Muscle layer of colon (tissue), 2 donors: ENCODE measurements around the gene REV1.

ENCODE experiments used
- H3K27ac ChIP-seq: one replicate; pipeline ENCODE4 v1.7.0; 2013; ENCODE audit warnings: low read depth, mild to moderate bottlenecking, low read length, moderate library complexity
- H3K27me3 ChIP-seq, 2 donors: one replicate each; pipeline ENCODE4 v1.7.0; 2013; ENCODE audit warnings: low read length in 2 of 2, mild to moderate bottlenecking in 2 of 2; ENCODE audit not compliant: insufficient read depth in 2 of 2, control insufficient read depth in 1 of 2
- H3K36me3 ChIP-seq: one replicate; pipeline ENCODE4 v1.7.0; 2013; ENCODE audit warnings: mild to moderate bottlenecking, low read length; ENCODE audit not compliant: insufficient read depth
- H3K4me1 ChIP-seq: one replicate; pipeline ENCODE4 v1.7.0; 2013; ENCODE audit warnings: mild to moderate bottlenecking, low read length; ENCODE audit not compliant: insufficient read depth
- H3K4me3 ChIP-seq, 2 donors: one replicate each; pipeline ENCODE4 v1.7.0; 2013; ENCODE audit warnings: low read length in 2 of 2, low read depth in 1 of 2, mild to moderate bottlenecking in 1 of 2, moderate library complexity in 1 of 2
- H3K9ac ChIP-seq: one replicate; pipeline ENCODE4 v1.7.0; 2013; ENCODE audit warnings: low read length
- H3K9me3 ChIP-seq: one replicate; pipeline ENCODE4 v1.7.0; 2013; ENCODE audit warnings: mild to moderate bottlenecking, low read length
- donor health status: abdominal sarcoma.
- donor health status: Adenocarcinoma of cecum.

Gene REV1

DNA sequence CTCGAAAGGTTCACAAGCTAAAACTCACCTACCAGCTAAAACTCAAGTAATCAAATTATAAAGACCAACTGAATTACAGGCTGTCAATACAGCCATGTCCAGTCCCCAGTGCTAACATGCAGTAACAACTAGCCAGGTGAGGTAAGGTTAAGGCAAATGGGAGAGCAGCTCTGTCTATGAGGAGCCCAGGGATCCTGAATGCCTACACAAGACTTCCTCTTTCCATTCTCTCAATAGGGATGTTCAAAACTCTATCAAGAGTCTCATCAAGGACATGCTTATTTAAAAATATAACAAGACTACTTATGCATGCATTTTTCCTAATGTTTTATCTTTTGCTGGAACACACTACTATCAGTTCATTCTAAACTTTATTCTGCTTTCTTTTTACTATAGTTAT, 20.4 kb downstream of the REV1 start:
- no peaks in the 10 kb centered on the region for H3K36me3 ChIP-seq

GRCh38 chr2:99468155-99468554, 21.7 kb downstream of the REV1 start:
- peaks cover 18% of the 10 kb centered on the region for H3K4me1 ChIP-seq
- H3K27ac ChIP-seq = no peak overlapping the region
- no peak overlapping the region for H3K9ac ChIP-seq

More for the DNA sequence above, 20.4 kb downstream of the REV1 start:
- H3K9me3 ChIP-seq = no peaks in the 10 kb centered on the region
- no peak overlapping the region for H3K27ac ChIP-seq
- H3K27me3 ChIP-seq = no peaks in the 10 kb centered on the region
- H3K4me1 ChIP-seq = peaks cover 19% of the 10 kb centered on the region
- no peak overlapping the region for H3K9ac ChIP-seq
- no peak overlapping the region for H3K4me3 ChIP-seq

DNA sequence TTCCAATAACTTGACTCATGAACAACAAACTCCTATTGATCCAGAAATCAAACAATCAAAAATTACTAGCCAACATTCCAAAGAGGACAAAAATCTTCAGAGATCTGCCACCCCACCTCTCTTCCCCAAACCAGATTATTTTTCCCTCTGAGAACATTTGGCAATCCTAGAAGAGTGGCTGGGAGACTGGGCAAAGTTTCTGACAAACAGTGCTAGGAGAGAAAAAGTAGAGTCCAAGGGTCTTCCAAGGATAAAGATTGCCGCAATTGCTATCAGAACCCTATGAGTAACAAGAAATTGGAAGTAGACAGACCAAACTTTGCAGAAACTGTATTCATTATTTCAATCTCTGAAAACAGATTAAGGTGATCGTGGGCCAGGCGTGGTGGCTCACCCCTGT, 22.4 kb downstream of the REV1 start:
- Histone ChIP-seq H3K4me3 (no peak overlapping the region), H3K27ac (no peak overlapping the region), H3K9me3 (no peaks in the 10 kb centered on the region), H3K4me1 (peaks cover 13% of the 10 kb centered on the region), H3K27me3 (no peaks in the 10 kb centered on the region), H3K36me3 (no peaks in the 10 kb centered on the region), H3K9ac (no peak overlapping the region)

More at GRCh38 chr2:99468155-99468554, 21.7 kb downstream of the REV1 start:
- Histone ChIP-seq H3K4me3 (no peak overlapping the region), H3K27me3 (no peaks in the 10 kb centered on the region), H3K9me3 (no peaks in the 10 kb centered on the region), H3K36me3 (no peaks in the 10 kb centered on the region)

- Histone ChIP-seq H3K36me3 (peaks cover 15% of the 10 kb centered on the region), H3K9ac (no peak overlapping the region), H3K9me3 (no peaks in the 10 kb centered on the region), H3K4me1 (peaks cover 4% of the 10 kb centered on the region), H3K27ac (no peak overlapping the region), H3K27me3 (no peaks in the 10 kb centered on the region), H3K4me3 (no peak overlapping the region)
Measured at GRCh38 chr2:99461828-99462483, 27.9 kb downstream of the REV1 start.

- H3K27ac ChIP-seq = no peak overlapping the region
- no peaks in the 10 kb centered on the region for H3K27me3 ChIP-seq
- no peak overlapping the region for H3K9ac ChIP-seq
- no peaks in the 10 kb centered on the region for H3K9me3 ChIP-seq
- H3K36me3 ChIP-seq = peaks cover 30% of the 10 kb centered on the region
- no peaks in the 10 kb centered on the region for H3K4me1 ChIP-seq
- no peak overlapping the region for H3K4me3 ChIP-seq
Measured at GRCh38 chr2:99458529-99458928, 31.3 kb downstream of the REV1 start.

DNA sequence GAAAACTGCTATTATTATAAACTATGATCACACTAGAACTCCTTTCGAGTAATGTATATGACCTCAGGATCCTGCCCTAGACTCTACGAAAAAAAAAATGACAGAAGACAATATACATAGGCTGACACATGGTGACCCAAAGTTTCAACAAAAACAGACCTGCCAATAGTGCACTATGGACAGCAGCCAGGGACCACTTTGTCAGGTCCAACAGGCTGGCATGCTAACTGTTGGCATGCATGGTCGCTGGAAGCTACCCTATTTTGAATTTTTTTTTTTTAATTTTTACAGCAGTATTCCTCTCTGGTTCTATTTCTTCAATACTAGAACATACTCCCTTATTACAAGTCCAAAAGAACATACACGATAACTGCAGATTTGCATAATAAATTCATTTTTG, 38.1 kb downstream of the REV1 start:
- peaks cover 5% of the 10 kb centered on the region for H3K4me1 ChIP-seq
- no peak overlapping the region for H3K27ac ChIP-seq
- no peak overlapping the region for H3K9ac ChIP-seq
- no peaks in the 10 kb centered on the region for H3K27me3 ChIP-seq
- H3K9me3 ChIP-seq = no peaks in the 10 kb centered on the region
- peaks cover 13% of the 10 kb centered on the region for H3K36me3 ChIP-seq
- H3K4me3 ChIP-seq = no peak overlapping the region

DNA sequence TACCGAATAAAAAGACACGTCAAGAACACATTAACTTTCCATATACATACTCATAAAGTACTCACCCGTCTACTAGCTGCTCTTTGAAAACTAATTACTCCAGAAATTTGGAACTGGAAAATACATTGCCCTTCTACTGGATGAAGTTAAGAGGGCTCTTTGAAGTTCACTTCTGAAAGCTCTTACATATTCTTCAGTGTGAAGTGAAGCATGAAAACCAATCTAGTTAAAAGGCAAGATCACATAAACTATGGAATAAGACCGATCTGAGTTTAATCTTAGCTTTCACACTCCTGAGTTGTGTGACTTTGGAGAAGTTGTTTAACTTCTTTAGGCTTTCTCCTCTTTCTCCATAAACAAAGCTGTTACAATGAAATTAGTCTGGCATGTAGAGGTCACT, 38.5 kb downstream of the REV1 start:
- Histone ChIP-seq H3K9ac (no peak overlapping the region), H3K27ac (no peak overlapping the region), H3K4me1 (peaks cover 5% of the 10 kb centered on the region), H3K9me3 (no peaks in the 10 kb centered on the region), H3K27me3 (no peaks in the 10 kb centered on the region), H3K4me3 (no peak overlapping the region), H3K36me3 (peaks cover 9% of the 10 kb centered on the region)

- Histone ChIP-seq H3K27ac (no peak overlapping the region), H3K36me3 (peaks cover 3% of the 10 kb centered on the region)
Measured at GRCh38 chr2:99450199-99450598, 39.6 kb downstream of the REV1 start.

DNA sequence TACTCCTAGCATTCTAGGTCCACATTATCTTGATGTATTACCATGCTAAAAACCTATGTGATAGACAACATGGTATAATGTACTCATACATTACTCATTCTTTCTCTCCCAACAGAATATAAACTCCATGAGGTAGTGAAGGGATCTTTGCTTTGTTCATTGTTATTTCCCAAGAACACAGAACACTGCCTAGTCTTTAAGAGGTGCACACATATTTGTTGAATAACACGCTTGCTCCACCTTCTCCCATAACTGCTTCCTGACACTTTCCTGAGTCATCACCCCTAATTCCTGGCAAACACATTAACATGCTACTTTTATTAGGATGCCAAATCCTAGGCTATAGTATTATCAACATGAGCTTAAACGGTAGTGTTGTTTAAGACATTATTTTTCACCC, 41.3 kb downstream of the REV1 start:
- Histone ChIP-seq H3K27ac (no peak overlapping the region), H3K4me3 (no peak overlapping the region), H3K27me3 (no peaks in the 10 kb centered on the region), H3K9me3 (no peaks in the 10 kb centered on the region), H3K36me3 (no peaks in the 10 kb centered on the region), H3K4me1 (peaks cover 5% of the 10 kb centered on the region), H3K9ac (no peak overlapping the region)

More at GRCh38 chr2:99450199-99450598, 39.6 kb downstream of the REV1 start:
- Histone ChIP-seq H3K27me3 (no peaks in the 10 kb centered on the region), H3K4me3 (no peak overlapping the region), H3K9ac (no peak overlapping the region), H3K4me1 (peaks cover 5% of the 10 kb centered on the region), H3K9me3 (no peaks in the 10 kb centered on the region)

- no peaks in the 10 kb centered on the region for H3K27me3 ChIP-seq
- H3K9ac ChIP-seq = no peak overlapping the region
- no peak overlapping the region for H3K4me3 ChIP-seq
- no peaks in the 10 kb centered on the region for H3K9me3 ChIP-seq
- peaks cover 6% of the 10 kb centered on the region for H3K36me3 ChIP-seq
- no peak overlapping the region for H3K27ac ChIP-seq
- H3K4me1 ChIP-seq = no peaks in the 10 kb centered on the region
Measured at GRCh38 chr2:99445065-99445464, 44.8 kb downstream of the REV1 start.

DNA sequence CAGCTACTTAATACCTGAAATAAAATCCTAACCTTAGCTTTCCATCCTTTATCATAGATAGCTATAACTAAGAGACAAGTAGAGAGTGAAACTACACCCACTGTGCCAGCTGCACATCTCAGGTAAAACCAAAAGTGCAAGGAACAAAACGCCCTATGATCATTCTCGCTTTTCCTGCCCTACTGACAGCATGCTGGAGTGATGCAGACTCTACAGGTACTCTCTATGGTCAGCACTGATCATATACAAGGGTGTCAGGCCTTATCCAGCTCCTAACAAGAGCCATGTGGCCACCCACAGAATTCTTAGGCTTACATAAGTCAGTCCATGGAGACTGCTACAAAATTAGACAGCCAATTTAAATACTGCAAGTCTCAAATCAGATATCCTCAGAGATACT, 45.6 kb downstream of the REV1 start:
- Histone ChIP-seq H3K27ac (no peak overlapping the region), H3K36me3 (peaks cover 6% of the 10 kb centered on the region), H3K4me3 (no peak overlapping the region), H3K9me3 (no peaks in the 10 kb centered on the region), H3K9ac (no peak overlapping the region), H3K4me1 (no peaks in the 10 kb centered on the region), H3K27me3 (no peaks in the 10 kb centered on the region)

- Histone ChIP-seq H3K4me1 (no peaks in the 10 kb centered on the region), H3K36me3 (peaks cover 12% of the 10 kb centered on the region), H3K27ac (no peak overlapping the region), H3K9ac (no peak overlapping the region), H3K9me3 (no peaks in the 10 kb centered on the region), H3K4me3 (no peak overlapping the region), H3K27me3 (no peaks in the 10 kb centered on the region)
Measured at GRCh38 chr2:99442837-99443236, 47.0 kb downstream of the REV1 start.
